GM21529 (cell line): Measurements from ENCODE around the gene FAAP20.

Experiments
- ATAC-seq: cut with Tn5 transposase; IDR thresholded peaks from one replicate; pipeline ENCODE4 v1.9.1; 2021; ENCODE audit not compliant: unreplicated experiment

Gene FAAP20

GRCh38 chr1:2230781-2231531, 36.4 kb upstream of the FAAP20 start:
- no peak for ATAC-seq

GRCh38 chr1:2229911-2230731, 35.5 kb upstream of the FAAP20 start:
- ATAC-seq = no peak

- no peak for ATAC-seq
These were observed 34.7 kb upstream of the FAAP20 start for GRCh38 chr1:2229037-2229864.

- no peak for ATAC-seq
These were observed 34.1 kb upstream of the FAAP20 start for GRCh38 chr1:2228694-2229036.

GRCh38 chr1:2228157-2228594, 33.6 kb upstream of the FAAP20 start, which contains the start of gene SKI:
Gene SKI, plus strand, starts transcription at chr1:2228319. Its CDS starts 448 bp downstream, at chr1:2228767.
- no peak for ATAC-seq

- ATAC-seq = peak; percentile 81
These were observed 33.0 kb upstream of the FAAP20 start for GRCh38 chr1:2227346-2228156.

GRCh38 chr1:2226525-2227345, 32.2 kb upstream of the FAAP20 start:
- ATAC-seq = peak; percentile 2

- ATAC-seq = no peak
These were observed 30.3 kb upstream of the FAAP20 start for GRCh38 chr1:2224631-2225428.

GRCh38 chr1:2224170-2224584, 29.6 kb upstream of the FAAP20 start:
- no peak for ATAC-seq

GRCh38 chr1:2221271-2221670, 26.7 kb upstream of the FAAP20 start:
- no peak for ATAC-seq

GRCh38 chr1:2216767-2217058, 22.1 kb upstream of the FAAP20 start:
- no peak for ATAC-seq

- no peak for ATAC-seq
These were observed 21.6 kb upstream of the FAAP20 start for GRCh38 chr1:2215909-2216766.

- no peak for ATAC-seq
These were observed 20.8 kb upstream of the FAAP20 start for GRCh38 chr1:2215329-2215728.

GRCh38 chr1:2214541-2215241, 20.1 kb upstream of the FAAP20 start:
- no peak for ATAC-seq

- no peak for ATAC-seq
These were observed 19.3 kb upstream of the FAAP20 start for GRCh38 chr1:2213576-2214505.
